SK-N-SH treated with all-trans-retinoic acid at 6 μM for 48 hours (cell line): Measurements from ENCODE around the gene B4GAT1.

Experiments used
- ATAC-seq: fragments of 200-7000 bp; cut with Tn5 transposase; 3 replicates; pipeline ENCODE4 v1.9.1; 2020; ENCODE audit warnings: mild to moderate bottlenecking, moderate library complexity
- ARNTL ChIP-seq: fragments of 450-650 bp; formaldehyde crosslinking; IDR thresholded peaks from 2 replicates; pipeline ENCODE4 v1.5.0; 2020; ENCODE audit warnings: low read depth, mild to moderate bottlenecking, moderate library complexity, borderline replicate concordance
- BACH2 ChIP-seq: fragments of 250-450 bp; sonication (Bioruptor Pico); IDR thresholded peaks from 2 replicates; pipeline ENCODE4 v1.9.0; 2021; ENCODE audit warnings: mild to moderate bottlenecking, borderline replicate concordance
- CREB5 ChIP-seq: fragments of 250-450 bp; sonication (Bioruptor Pico); IDR thresholded peaks from 2 replicates; pipeline ENCODE4 v1.5.1; 2020; ENCODE audit warnings: low read depth, mild to moderate bottlenecking, moderate library complexity
- CSDC2 ChIP-seq: fragments of 250-450 bp; sonication (Bioruptor Pico); IDR thresholded peaks from 2 replicates; pipeline ENCODE4 v1.5.0; 2020; ENCODE audit warnings: mild to moderate bottlenecking, moderate library complexity
- CSRNP3 ChIP-seq: fragments of 250-450 bp; sonication (Bioruptor Pico); IDR thresholded peaks from 2 replicates; pipeline ENCODE4 v1.5.1; 2021; ENCODE audit warnings: mild to moderate bottlenecking, moderate library complexity
- ESRRG ChIP-seq: fragments of 250-450 bp; sonication (Bioruptor Pico); IDR thresholded peaks from 2 replicates; pipeline ENCODE4 v1.6.1; 2021; ENCODE audit warnings: mild to moderate bottlenecking
- GLIS3 ChIP-seq: fragments of 250-450 bp; sonication (Bioruptor Pico); IDR thresholded peaks from 2 replicates; pipeline ENCODE4 v1.5.0; 2020; ENCODE audit warnings: mild to moderate bottlenecking, moderate library complexity
- ISL1 ChIP-seq: fragments of 250-450 bp; sonication (Bioruptor Pico); IDR thresholded peaks from 2 replicates; pipeline ENCODE4 v2.1.2; 2022; ENCODE audit warnings: mild to moderate bottlenecking, moderate library complexity
- OSR1 ChIP-seq: fragments of 250-450 bp; sonication (Bioruptor Pico); IDR thresholded peaks from 2 replicates; pipeline ENCODE4 v1.8.0; 2022; ENCODE audit warnings: moderate library complexity, mild to moderate bottlenecking, inconsistent platforms
- PATZ1 ChIP-seq: fragments of 250-450 bp; sonication (Bioruptor Pico); IDR thresholded peaks from 2 replicates; pipeline ENCODE4 v1.8.0; 2020; ENCODE audit warnings: mild to moderate bottlenecking, moderate library complexity, borderline replicate concordance
- POU6F1 ChIP-seq: fragments of 250-450 bp; sonication (Bioruptor Pico); IDR thresholded peaks from 2 replicates; pipeline ENCODE4 v1.8.0; 2021; ENCODE audit warnings: low read depth, mild to moderate bottlenecking, moderate library complexity, borderline replicate concordance
- PPARA ChIP-seq: fragments of 250-450 bp; sonication (Bioruptor Pico); IDR thresholded peaks from 2 replicates; pipeline ENCODE4 v1.5.0; 2020; ENCODE audit warnings: mild to moderate bottlenecking, borderline replicate concordance
- RARB ChIP-seq: fragments of 250-450 bp; sonication (Bioruptor Pico); IDR thresholded peaks from 2 replicates; pipeline ENCODE4 v1.8.0; 2021; ENCODE audit warnings: mild to moderate bottlenecking, moderate library complexity
- SNAI2 ChIP-seq: fragments of 250-450 bp; sonication (Bioruptor Pico); IDR thresholded peaks from 2 replicates; pipeline ENCODE4 v1.5.0; 2020; ENCODE audit warnings: mild to moderate bottlenecking, moderate library complexity
- TCF4 ChIP-seq: fragments of 250-450 bp; sonication (Bioruptor Pico); IDR thresholded peaks from 2 replicates; pipeline ENCODE4 v1.8.0; 2021; ENCODE audit warnings: mild to moderate bottlenecking, moderate library complexity, borderline replicate concordance
- TOX ChIP-seq: fragments of 250-450 bp; sonication (Bioruptor Pico); IDR thresholded peaks from 2 replicates; pipeline ENCODE4 v1.8.0; 2021; ENCODE audit warnings: mild to moderate bottlenecking, moderate library complexity, borderline replicate concordance
- TSHZ2 ChIP-seq: fragments of 250-450 bp; sonication (Bioruptor Pico); IDR thresholded peaks from 2 replicates; pipeline ENCODE4 v1.5.0; 2020; ENCODE audit warnings: mild to moderate bottlenecking, moderate library complexity
- ZC3H10 ChIP-seq: fragments of 250-450 bp; sonication (Bioruptor Pico); IDR thresholded peaks from 2 replicates; pipeline ENCODE4 v1.5.1; 2021; ENCODE audit warnings: mild to moderate bottlenecking, moderate library complexity
- ZFP3 ChIP-seq: fragments of 250-450 bp; sonication (Bioruptor Pico); IDR thresholded peaks from 2 replicates; pipeline ENCODE4 v1.5.0; 2020; ENCODE audit warnings: mild to moderate bottlenecking, moderate library complexity
- ZFP30 ChIP-seq: fragments of 450-650 bp; formaldehyde crosslinking; IDR thresholded peaks from 2 replicates; pipeline ENCODE4 v1.5.0; 2022; ENCODE audit warnings: mild to moderate bottlenecking, moderate library complexity
- ZNF565 ChIP-seq: fragments of 450-650 bp; formaldehyde crosslinking; conservative IDR thresholded peaks from 2 replicates; pipeline ENCODE4 v1.5.0; 2020; ENCODE audit warnings: low read depth, mild to moderate bottlenecking, moderate library complexity
- ZNF70 ChIP-seq: fragments of 450-650 bp; formaldehyde crosslinking; IDR thresholded peaks from 2 replicates; pipeline ENCODE4 v1.5.0; 2020; ENCODE audit warnings: mild to moderate bottlenecking, moderate library complexity
- ZNF8 ChIP-seq: fragments of 450-650 bp; formaldehyde crosslinking; IDR thresholded peaks from 2 replicates; pipeline ENCODE4 v1.5.0; 2020; ENCODE audit warnings: mild to moderate bottlenecking, moderate library complexity

Gene B4GAT1

GRCh38 chr11:66318600-66318970 is 28.8 kb downstream of the B4GAT1 start:
- no peak for ATAC-seq
- TF ChIP-seq ZC3H10 (CRISPR knock-in tag) (no peak), TSHZ2 (CRISPR knock-in tag) (no peak), CREB5 (CRISPR knock-in tag) (no peak), PATZ1 (CRISPR knock-in tag) (no peak), GLIS3 (CRISPR knock-in tag) (no peak), OSR1 (CRISPR knock-in tag) (no peak), ZNF70 (CRISPR knock-in tag) (no peak), ISL1 (CRISPR knock-in tag) (no peak), POU6F1 (CRISPR knock-in tag) (no peak), CSRNP3 (no peak), BACH2 (no peak)

- ATAC-seq, result no peak
- no peak for TF ChIP-seq ZFP30 (CRISPR knock-in tag)
- TF ChIP-seq ESRRG (CRISPR knock-in tag), result no peak
- no peak for TF ChIP-seq PATZ1 (CRISPR knock-in tag)
- no peak for TF ChIP-seq ISL1 (CRISPR knock-in tag)
- no peak for TF ChIP-seq CSRNP3
- TF ChIP-seq ARNTL, result no peak
- no peak for TF ChIP-seq ZNF565
- no peak for TF ChIP-seq CREB5 (CRISPR knock-in tag)
- TF ChIP-seq ZNF8 (CRISPR knock-in tag), result no peak
- TF ChIP-seq TCF4 (CRISPR knock-in tag), result no peak
- TF ChIP-seq PPARA, result no peak
- no peak for TF ChIP-seq POU6F1 (CRISPR knock-in tag)
- no peak for TF ChIP-seq SNAI2 (CRISPR knock-in tag)
- no peak for TF ChIP-seq RARB
- no peak for TF ChIP-seq TOX (CRISPR knock-in tag)
- no peak for TF ChIP-seq ZFP3 (CRISPR knock-in tag)
- TF ChIP-seq CSDC2, result no peak
- TF ChIP-seq GLIS3 (CRISPR knock-in tag), result no peak
- TF ChIP-seq, all 23 proteins: peak for 0
These were observed 29.5 kb downstream of the B4GAT1 start for GRCh38 chr11:66317723-66318599.
